ENCODE data around the gene SLC22A2. TPM values are rescaled to one million over a fixed set of nuclear protein-coding genes. Genes with fewer than 3 reads are reported as not detected.

The SLC22A2 gene
- total RNA-seq, 1 donor from 2014 or later = 1.9 TPM

DNA sequence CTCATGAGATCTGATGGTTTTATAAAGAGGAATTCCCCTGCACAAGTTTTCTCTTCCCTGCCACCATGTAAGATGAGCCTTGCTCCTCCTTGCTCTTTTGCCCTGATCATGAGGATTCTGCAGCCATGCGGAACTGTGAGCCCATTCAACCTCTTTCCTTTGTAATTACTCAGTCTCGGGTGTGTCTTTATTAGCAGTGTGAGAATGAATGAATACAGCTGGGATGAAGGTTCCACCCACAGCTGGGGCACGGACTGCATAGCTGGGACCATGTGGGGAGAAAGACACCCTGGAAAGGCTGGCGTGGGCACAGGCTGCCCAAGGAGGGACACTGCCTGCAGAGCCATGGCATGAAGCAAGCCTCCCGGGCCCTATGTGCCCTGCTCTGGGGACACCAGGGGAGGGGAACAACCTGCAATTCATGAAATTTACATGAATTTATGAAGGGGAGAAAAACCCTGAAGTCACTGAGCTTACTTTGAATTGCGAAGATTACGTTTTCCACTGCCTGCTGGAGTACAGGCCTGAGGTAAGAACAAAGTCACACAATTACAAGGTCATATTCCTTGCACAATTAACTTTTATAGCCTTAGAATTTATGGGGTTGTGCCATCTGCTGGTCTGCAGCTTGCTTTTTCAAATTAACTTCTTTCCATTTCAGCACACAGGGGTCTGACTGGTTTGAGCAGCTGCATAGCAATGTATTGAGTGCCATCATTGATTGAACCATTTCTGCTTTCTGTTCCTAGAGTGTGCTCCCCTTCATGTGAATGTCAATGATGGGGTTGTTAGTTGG, 90.8 kb downstream of the SLC22A2 start:
- DNase-seq (ENCODE audit: low spot score) = no peak

Other genes with a start within 250 kb of the SLC22A2 start
- gene SLC22A1, start 137.0 kb downstream of the SLC22A2 start, total RNA-seq (ENCODE audit: insufficient read depth, low replicate concordance) = 1.7 TPM
- gene SLC22A3, start 89.6 kb upstream of the SLC22A2 start, total RNA-seq (ENCODE audit: insufficient read depth, low replicate concordance) = 71.5 TPM

Measured in umbilical cord (tissue), 2 donors.